Stomach smooth muscle (tissue), 2 donors: Measurements from ENCODE around the gene LRRFIP1.

Experiments
- H3K27ac ChIP-seq: one replicate; pipeline ENCODE4 v1.7.0; 2013; ENCODE audit warnings: mild to moderate bottlenecking, low read length, inconsistent platforms
- H3K27me3 ChIP-seq, 2 donors: one replicate each; pipeline ENCODE4 v1.7.0; 2013; ENCODE audit warnings: low read length in 2 of 2; ENCODE audit not compliant: insufficient read depth in 2 of 2, control insufficient read depth in 1 of 2
- H3K36me3 ChIP-seq, 2 donors: one replicate each; pipeline ENCODE4 v1.7.0; 2013; ENCODE audit warnings: low read length in 2 of 2; ENCODE audit not compliant: control insufficient read depth in 2 of 2, insufficient read depth in 2 of 2
- H3K4me1 ChIP-seq: one replicate; pipeline ENCODE4 v1.7.0; 2013; ENCODE audit warnings: low read length; ENCODE audit not compliant: control insufficient read depth, insufficient read depth
- H3K4me3 ChIP-seq, 2 donors: one replicate each; pipeline ENCODE4 v1.7.0; 2013; ENCODE audit warnings: low read length in 2 of 2
- H3K9ac ChIP-seq, 2 donors: one replicate each; pipeline ENCODE4 v1.7.0; 2013; ENCODE audit warnings: low read length in 2 of 2, mild to moderate bottlenecking in 1 of 2
- H3K9me3 ChIP-seq, 2 donors: one replicate each; pipeline ENCODE4 v1.7.0; 2013; ENCODE audit warnings: low read length in 2 of 2; ENCODE audit not compliant: control insufficient read depth in 2 of 2
- donor health status: healthy.
- donor health status: Pancreatic carcinoma.

Gene LRRFIP1

DNA sequence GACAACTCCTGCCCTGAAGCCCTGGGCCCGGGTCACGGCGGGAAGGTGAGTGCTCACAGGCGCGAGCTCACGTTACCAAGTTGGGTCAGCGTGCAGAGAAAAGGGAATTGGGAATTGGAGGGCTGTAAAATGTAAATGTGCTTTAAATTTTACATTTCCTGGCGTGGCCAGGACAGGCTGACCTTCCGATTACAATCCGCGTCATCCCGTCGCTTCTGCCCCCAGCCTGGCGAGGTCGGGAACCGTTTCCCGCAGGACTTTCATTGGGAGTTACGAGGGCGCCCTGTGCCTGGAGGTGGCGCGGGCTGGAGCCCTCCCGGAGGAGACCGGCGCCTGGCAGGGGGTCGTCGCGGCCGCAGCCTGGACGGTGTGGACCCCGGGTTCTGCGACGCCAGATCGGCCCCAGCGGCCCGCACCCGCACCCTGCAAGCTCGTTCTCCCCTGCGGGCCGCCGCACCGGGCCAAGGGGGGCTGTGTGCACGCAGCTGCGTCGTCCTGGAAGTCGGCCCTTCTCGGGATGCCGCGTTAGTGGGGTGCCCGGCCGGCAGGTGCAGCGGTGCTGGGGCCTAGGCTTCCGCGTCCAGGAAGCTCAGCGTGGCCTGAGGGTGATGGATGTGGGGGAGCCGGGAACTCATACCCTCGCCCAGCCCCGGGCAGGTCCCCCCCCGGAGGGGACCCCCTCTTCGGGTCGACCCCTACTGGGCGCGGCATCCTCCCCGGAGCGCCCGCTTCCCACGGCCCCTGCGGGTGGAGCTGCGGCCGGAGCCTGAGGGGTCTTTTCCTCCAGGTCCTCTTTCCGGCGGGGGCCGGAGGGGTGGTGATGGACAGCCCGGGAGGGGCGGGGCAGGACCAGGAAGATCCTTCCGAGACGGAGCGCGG is 63.9 kb downstream of the LRRFIP1 start:
- Histone ChIP-seq H3K27me3 (no peaks in the 10 kb centered on the region), H3K27ac (peak overlapping the region; percentile 81), H3K4me1 (peaks cover 72% of the 10 kb centered on the region), H3K4me3 (peak overlapping the region; percentile 61 to 74), H3K9me3 (no peaks in the 10 kb centered on the region), H3K36me3 (no peaks in the 10 kb centered on the region), H3K9ac (peak overlapping the region; percentile 68 to 72)

- Histone ChIP-seq H3K4me1 (peaks cover 72% of the 10 kb centered on the region), H3K9me3 (no peaks in the 10 kb centered on the region)
Observed at GRCh38 chr2:237691908-237692600, 64.7 kb downstream of the LRRFIP1 start.

GRCh38 chr2:237692601-237693290 is 65.4 kb downstream of the LRRFIP1 start:
- Histone ChIP-seq H3K9ac (peak overlapping the region; percentile 90), H3K27me3 (no peaks in the 10 kb centered on the region), H3K9me3 (no peaks in the 10 kb centered on the region), H3K4me3 (peak overlapping the region; percentile 84 to 91), H3K4me1 (peaks cover 75% of the 10 kb centered on the region), H3K27ac (peak overlapping the region; percentile 89), H3K36me3 (no peaks in the 10 kb centered on the region)

More at GRCh38 chr2:237691908-237692600, 64.7 kb downstream of the LRRFIP1 start:
- H3K36me3 ChIP-seq: no peaks in the 10 kb centered on the region
- no peaks in the 10 kb centered on the region for H3K27me3 ChIP-seq
- H3K27ac ChIP-seq: peak overlapping the region; percentile 89
- peak overlapping the region; percentile 84 to 91 for H3K4me3 ChIP-seq
- peak overlapping the region; percentile 90 for H3K9ac ChIP-seq

DNA sequence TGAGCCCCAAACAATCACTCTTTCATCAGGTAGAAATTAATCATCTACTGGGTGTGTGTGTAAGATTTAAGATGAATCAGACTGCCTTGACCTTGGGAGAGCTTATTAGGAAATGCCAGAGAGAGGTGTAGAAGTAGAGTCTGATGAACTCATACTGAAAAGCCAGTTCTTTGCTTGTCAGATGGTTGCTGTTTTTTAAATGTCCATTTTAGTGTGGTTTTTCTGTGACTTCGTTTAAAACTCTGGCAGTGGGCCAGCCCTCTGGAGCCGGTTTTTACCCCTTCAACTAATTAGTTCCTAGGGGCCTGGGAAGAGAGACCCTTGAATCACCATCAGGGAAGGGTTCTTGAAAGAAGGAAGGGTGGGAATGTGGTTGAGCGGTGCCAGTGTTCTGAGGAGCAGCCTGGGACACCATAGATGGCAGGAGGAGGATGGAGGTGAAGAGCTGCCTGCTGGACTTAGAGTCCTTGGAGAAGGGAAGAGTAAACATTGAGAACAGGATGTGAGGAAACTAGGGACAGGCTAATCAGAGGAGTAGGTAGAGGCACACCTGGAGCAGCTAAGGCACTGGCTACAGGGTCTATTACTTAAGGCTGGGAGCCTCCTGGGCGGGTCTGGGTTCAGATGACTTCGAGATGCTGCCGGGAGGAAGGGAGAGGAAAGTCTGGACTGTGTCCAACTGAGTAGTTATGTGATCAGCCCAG is 66.1 kb downstream of the LRRFIP1 start:
- Histone ChIP-seq H3K27me3 (no peaks in the 10 kb centered on the region), H3K9me3 (no peaks in the 10 kb centered on the region), H3K27ac (peak overlapping the region; percentile 89), H3K36me3 (no peaks in the 10 kb centered on the region), H3K4me3 (peak overlapping the region; percentile 84 to 91), H3K4me1 (peaks cover 75% of the 10 kb centered on the region), H3K9ac (peak overlapping the region; percentile 90)

DNA sequence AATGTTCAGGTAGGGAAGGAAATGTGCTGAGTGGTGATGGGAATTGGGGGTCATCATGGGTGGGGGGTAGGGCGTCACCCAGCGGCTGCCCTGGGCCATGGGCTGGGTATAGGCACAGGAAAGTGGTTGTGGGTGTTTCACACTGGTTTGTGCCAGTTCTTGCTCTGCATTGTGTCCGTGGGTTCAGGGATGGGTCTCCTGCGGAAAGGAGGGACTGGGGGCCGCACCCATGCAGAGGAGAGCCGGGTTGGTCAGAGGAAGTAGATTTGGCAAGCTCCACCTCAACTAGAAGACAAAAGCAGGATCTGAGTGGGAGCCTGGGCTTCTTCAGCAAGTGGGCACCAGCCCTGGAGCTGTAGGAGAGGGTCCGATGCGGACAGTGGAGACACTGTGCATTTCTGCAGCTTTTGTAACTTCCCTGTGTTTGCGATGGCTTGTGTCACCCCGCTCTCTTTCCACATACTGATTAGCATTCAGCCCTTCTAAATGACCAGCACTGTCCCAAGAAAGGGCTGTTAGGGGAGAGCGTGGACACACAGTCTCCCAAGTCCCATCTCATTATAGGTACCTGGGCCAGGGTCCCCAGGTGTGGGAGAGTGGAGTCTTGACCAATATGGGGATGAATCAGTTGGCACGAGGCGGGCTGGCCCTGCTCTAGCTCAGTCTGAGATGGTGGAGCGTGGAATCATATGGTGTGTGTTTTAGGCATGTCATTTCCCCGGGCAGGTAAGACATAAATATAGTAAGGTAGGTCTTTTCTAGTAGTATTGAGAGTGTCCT is 67.2 kb downstream of the LRRFIP1 start:
- H3K27me3 ChIP-seq: no peaks in the 10 kb centered on the region
- H3K9ac ChIP-seq: peak overlapping the region; percentile 29 to 90
- no peaks in the 10 kb centered on the region for H3K9me3 ChIP-seq
- peak overlapping the region; percentile 89 for H3K27ac ChIP-seq
- peak overlapping the region; percentile 84 to 91 for H3K4me3 ChIP-seq
- H3K36me3 ChIP-seq: no peaks in the 10 kb centered on the region
- peaks cover 75% of the 10 kb centered on the region for H3K4me1 ChIP-seq

DNA sequence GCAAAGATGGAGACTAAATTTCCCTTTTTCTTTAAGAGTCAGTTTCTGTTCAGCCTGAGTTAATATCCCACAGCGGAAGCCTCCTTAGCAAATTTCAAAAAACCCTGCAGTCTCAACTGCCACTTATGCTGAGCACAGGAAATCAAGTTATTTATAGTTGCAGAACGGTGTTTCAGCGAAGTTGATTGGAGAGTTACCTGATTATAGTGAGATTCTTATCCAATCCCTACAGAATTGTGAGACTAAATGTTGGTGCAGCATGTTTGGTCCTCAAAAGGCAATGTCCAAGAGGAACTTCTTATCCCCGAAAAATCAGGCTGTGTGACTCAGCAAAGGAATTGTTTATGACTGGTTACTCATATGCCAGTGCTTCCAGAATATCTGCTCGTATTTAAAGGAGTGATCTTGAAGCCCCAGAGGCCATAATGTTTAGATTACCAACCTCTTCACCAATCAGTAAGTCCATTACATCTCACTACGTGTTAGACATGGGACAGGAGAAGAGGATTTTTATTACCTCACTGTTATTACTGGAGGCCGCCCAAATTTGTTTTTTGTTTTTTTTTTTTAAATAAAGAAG is 67.9 kb downstream of the LRRFIP1 start:
- H3K27me3 ChIP-seq: no peaks in the 10 kb centered on the region
- no peaks in the 10 kb centered on the region for H3K36me3 ChIP-seq
- H3K9ac ChIP-seq: peak overlapping the region; percentile 29 to 90
- peak overlapping the region; percentile 89 for H3K27ac ChIP-seq
- peak overlapping the region; percentile 84 to 91 for H3K4me3 ChIP-seq
- no peaks in the 10 kb centered on the region for H3K9me3 ChIP-seq
- H3K4me1 ChIP-seq: peaks cover 78% of the 10 kb centered on the region

DNA sequence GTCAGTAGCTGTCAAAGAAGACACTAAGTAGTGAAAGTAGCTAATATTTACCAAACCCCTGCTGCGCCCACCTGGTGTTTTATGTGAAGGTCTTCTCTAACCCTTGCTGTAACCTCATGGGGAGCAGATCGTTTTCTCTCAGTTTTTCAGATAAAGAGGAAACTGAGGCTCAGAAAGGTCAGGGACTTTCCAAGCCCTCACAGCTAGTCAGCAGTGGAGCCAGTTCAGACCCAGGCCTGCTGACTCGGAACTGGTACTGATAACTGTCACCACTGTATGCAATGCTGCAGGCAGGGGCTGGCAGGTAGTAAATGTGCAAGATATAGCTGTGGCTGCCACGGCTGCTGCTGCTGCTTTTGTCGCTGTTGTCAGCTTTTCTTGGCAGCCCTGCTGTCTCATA is 69.1 kb downstream of the LRRFIP1 start:
- Histone ChIP-seq H3K27ac (peak overlapping the region; percentile 89), H3K4me1 (peaks cover 83% of the 10 kb centered on the region), H3K9me3 (no peaks in the 10 kb centered on the region), H3K4me3 (peak overlapping the region in 1 of 2 donors; percentile 54), H3K27me3 (no peaks in the 10 kb centered on the region), H3K9ac (peak overlapping the region; percentile 55 to 90), H3K36me3 (no peaks in the 10 kb centered on the region)

DNA sequence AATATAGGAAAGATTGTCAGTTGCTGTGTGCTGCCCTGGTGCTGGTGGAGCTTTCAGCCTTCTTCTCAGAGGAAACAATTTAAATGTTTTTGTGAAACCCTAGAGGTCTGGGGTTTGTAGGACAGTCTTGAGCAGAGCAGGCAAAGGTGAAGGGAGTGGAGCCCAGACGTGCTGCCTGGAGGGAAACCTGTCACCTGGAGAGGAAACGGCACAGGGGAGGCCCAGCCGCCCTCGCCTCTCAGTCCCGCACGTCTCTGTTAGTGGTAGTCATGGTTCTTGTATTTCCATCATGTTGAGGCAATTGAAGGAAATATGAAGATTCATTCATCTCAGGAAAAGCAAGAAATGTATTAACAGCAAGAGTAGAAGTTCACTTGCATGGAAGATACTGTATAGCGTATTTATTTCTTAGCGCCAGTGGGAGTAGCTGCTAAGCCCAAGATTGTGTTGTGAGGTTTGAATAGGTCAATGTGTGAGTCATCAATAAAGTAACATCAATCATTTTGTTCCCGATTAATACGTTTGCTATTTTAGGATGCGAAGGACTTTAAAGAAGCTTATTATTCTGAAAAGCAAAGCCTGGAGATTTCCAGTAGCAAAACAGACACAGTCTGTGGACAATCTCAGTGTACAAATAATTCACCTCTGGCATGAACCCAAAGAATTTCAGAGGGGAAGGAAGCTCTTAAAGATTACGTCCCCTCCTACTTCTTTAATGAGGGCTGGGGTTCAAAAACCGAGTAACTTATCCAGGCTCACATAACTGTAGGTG is 70.4 kb downstream of the LRRFIP1 start:
- Histone ChIP-seq H3K27ac (peak overlapping the region; percentile 89), H3K9me3 (no peaks in the 10 kb centered on the region), H3K9ac (peak overlapping the region in 1 of 2 donors; percentile 42), H3K27me3 (no peaks in the 10 kb centered on the region), H3K4me1 (peaks cover 94% of the 10 kb centered on the region), H3K36me3 (no peaks in the 10 kb centered on the region), H3K4me3 (peak overlapping the region; percentile 6 to 52)

DNA sequence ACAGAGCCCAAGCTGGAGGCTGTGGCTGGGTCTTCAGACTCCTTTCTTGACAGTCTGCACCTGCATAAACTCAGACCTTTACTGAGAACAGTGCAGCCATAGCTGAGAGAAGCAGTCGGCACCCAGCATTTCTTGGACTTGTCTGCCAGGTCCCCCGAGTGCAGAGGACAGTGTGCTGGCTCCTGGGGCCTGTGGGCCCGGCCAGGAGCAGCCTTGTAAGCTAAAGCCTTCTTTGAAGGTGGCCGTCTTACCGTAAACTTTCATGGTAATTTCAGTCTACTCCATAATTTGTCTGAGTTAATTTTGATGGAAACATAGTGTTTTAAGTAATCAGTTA is 70.9 kb downstream of the LRRFIP1 start:
- H3K27me3 ChIP-seq: no peaks in the 10 kb centered on the region
- peak overlapping the region in 1 of 2 donors; percentile 42 for H3K9ac ChIP-seq
- H3K9me3 ChIP-seq: no peaks in the 10 kb centered on the region
- peaks cover 95% of the 10 kb centered on the region for H3K4me1 ChIP-seq
- H3K27ac ChIP-seq: peak overlapping the region; percentile 89
- H3K4me3 ChIP-seq: peak overlapping the region; percentile 6 to 52
- no peaks in the 10 kb centered on the region for H3K36me3 ChIP-seq
